ENCODE results near the gene PIK3C3.

The PIK3C3 gene

DNA sequence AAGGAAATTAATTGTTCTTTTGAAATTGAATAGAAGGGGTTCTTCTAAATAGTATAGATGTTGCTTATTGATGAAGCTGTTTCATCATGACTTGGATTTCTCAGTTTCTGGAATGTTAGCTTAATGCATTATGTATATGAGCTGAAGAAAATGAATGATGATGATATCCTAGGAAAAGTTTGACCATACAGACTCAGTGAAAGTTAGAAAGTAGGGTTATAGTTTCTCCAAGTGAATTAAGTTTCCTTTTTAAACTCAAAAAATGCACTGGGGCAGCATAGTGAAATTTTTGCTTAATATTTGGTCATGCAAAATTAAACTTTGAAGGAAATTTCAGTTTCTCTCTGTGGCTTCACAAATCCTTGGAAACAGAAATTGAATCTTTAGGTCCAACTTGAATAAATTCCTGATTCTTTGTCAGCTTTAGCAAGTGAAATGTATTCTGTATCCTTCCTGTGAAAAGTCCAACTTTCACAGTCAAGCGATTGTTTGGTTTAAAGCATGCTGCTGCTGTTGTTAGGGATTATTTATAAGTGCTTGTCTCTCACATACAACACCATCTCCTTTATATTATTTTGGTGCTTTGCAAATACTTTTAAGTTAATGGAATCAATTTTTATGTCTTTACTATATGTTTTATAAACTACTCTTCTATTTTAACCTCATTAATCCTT is 78.2 kb downstream of the PIK3C3 start:
- Histone ChIP-seq H3K4me1 (ENCODE audit: control insufficient read depth, insufficient read depth, low read length) (no peaks in the 10 kb centered on the region), H3K4me3 (ENCODE audit: low read depth, low read length) (no peak overlapping the region), H3K9me3 (ENCODE audit: control insufficient read depth, insufficient read depth, low read depth, low read length) (no peaks in the 10 kb centered on the region), H3K27ac (ENCODE audit: extremely low read depth, low read depth, low read length) (no peak overlapping the region), H3K36me3 (ENCODE audit: control insufficient read depth in 2 of 2, insufficient read depth in 1 of 2, low read length in 2 of 2) (peaks cover 48 to 56% of the 10 kb centered on the region in 2 experiments)
- CTCF ChIA-PET = interaction anchor here (0.9 to 1.9 kb wide), 3 partner anchors 14 to 20 kb away, joined by 3 to 9 read pairs (median 4); no protein-coding TSS in a partner anchor
- TF ChIP-seq PRDM1 (tag by site-specific recombination; IDR thresholded peaks at IDR 0.05) (peak; percentile 92), ZNF560 (tag by site-specific recombination; IDR thresholded peaks at IDR 0.05; ENCODE audit: borderline replicate concordance) (no peak), ZSCAN16 (tag by site-specific recombination; IDR thresholded peaks at IDR 0.05) (no peak)
- POLR2A ChIA-PET = no interaction called here

DNA sequence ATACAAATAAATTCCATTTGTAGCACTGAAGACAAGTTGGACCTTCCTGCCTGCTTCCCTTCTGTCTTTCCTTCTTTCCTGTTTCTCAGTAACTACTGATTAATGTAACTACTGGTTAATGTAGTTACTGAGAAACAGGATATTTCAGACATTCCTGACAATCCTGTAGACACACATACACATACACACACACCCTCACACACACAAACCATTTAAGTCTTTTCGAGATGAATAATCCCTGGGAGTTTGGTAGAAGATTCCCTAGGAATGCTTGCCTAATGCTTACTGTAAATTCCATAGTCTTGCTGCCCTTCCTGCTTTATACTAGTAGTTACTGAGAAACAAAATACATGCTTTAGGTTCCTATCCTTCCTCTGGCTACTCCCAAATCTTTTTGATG is 83.9 kb downstream of the PIK3C3 start:
- H3K27ac ChIP-seq (ENCODE audit: extremely low read depth, low read depth, low read length) = no peak overlapping the region
- TF ChIP-seq ZNF585B (tag by site-specific recombination; IDR thresholded peaks at IDR 0.05) (no peak), SP7 (tag by site-specific recombination; IDR thresholded peaks at IDR 0.05) (no peak), ZNF660 (tag by site-specific recombination; IDR thresholded peaks at IDR 0.05) (no peak), ZNF624 (tag by site-specific recombination; IDR thresholded peaks at IDR 0.05) (no peak), ZNF19 (tag by site-specific recombination; IDR thresholded peaks at IDR 0.05; ENCODE audit: low read depth) (no peak), ZNF112 (tag by site-specific recombination; IDR thresholded peaks at IDR 0.05) (no peak), ZNF146 (tag by site-specific recombination; IDR thresholded peaks at IDR 0.05) (no peak), SCRT1 (tag by site-specific recombination; IDR thresholded peaks at IDR 0.05; ENCODE audit: borderline replicate concordance) (no peak), ZNF138 (tag by site-specific recombination; IDR thresholded peaks at IDR 0.05; ENCODE audit: borderline replicate concordance) (no peak), SP3 (tag by site-specific recombination; IDR thresholded peaks at IDR 0.05) (no peak), BCL11B (tag by site-specific recombination; IDR thresholded peaks at IDR 0.05; ENCODE audit: low read depth) (no peak), ZNF518A (tag by site-specific recombination; conservative IDR thresholded peaks at IDR 0.05; ENCODE audit: low read depth) (no peak), ZNF600 (tag by site-specific recombination; IDR thresholded peaks at IDR 0.05) (no peak), ZNF239 (tag by site-specific recombination; IDR thresholded peaks at IDR 0.05) (no peak), ZNF654 (tag by site-specific recombination; IDR thresholded peaks at IDR 0.05; ENCODE audit: low read depth) (no peak), PRDM6 (tag by site-specific recombination; IDR thresholded peaks at IDR 0.05) (no peak), KLF1 (tag by site-specific recombination; IDR thresholded peaks at IDR 0.05) (no peak)
- TF ChIP-seq, protein P1, sequence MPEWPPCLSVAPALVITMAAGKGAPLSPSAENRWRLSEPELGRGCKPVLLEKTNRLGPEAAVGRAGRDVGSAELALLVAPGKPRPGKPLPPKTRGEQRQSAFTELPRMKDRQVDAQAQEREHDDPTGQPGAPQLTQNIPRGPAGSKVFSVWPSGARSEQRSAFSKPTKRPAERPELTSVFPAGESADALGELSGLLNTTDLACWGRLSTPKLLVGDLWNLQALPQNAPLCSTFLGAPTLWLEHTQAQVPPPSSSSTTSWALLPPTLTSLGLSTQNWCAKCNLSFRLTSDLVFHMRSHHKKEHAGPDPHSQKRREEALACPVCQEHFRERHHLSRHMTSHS (tag by site-specific recombination; IDR thresholded peaks at IDR 0.05) = no peak
- TF ChIP-seq, protein P2, sequence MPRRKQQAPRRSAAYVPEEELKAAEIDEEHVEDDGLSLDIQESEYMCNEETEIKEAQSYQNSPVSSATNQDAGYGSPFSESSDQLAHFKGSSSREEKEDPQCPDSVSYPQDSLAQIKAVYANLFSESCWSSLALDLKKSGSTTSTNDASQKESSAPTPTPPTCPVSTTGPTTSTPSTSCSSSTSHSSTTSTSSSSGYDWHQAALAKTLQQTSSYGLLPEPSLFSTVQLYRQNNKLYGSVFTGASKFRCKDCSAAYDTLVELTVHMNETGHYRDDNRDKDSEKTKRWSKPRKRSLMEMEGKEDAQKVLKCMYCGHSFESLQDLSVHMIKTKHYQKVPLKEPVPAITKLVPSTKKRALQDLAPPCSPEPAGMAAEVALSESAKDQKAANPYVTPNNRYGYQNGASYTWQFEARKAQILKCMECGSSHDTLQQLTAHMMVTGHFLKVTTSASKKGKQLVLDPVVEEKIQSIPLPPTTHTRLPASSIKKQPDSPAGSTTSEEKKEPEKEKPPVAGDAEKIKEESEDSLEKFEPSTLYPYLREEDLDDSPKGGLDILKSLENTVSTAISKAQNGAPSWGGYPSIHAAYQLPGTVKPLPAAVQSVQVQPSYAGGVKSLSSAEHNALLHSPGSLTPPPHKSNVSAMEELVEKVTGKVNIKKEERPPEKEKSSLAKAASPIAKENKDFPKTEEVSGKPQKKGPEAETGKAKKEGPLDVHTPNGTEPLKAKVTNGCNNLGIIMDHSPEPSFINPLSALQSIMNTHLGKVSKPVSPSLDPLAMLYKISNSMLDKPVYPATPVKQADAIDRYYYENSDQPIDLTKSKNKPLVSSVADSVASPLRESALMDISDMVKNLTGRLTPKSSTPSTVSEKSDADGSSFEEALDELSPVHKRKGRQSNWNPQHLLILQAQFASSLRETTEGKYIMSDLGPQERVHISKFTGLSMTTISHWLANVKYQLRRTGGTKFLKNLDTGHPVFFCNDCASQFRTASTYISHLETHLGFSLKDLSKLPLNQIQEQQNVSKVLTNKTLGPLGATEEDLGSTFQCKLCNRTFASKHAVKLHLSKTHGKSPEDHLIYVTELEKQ (tag by site-specific recombination; IDR thresholded peaks at IDR 0.05; ENCODE audit: borderline replicate concordance) = no peak
- no peak overlapping the region for H3K4me3 ChIP-seq (ENCODE audit: low read depth, low read length)
- H3K9me3 ChIP-seq (ENCODE audit: control insufficient read depth, insufficient read depth, low read depth, low read length) = no peaks in the 10 kb centered on the region
- ChIA-PET POLR2A (no interaction called here), CTCF (interaction anchor here (1.2 to 3.7 kb wide), 4 partner anchors 10 to 75 kb away, joined by 4 to 23 read pairs (median 6); no protein-coding TSS in a partner anchor)
- H3K36me3 ChIP-seq (ENCODE audit: control insufficient read depth in 2 of 2, insufficient read depth in 1 of 2, low read length in 2 of 2) = peaks cover 43 to 66% of the 10 kb centered on the region in 2 experiments
- no peaks in the 10 kb centered on the region for H3K4me1 ChIP-seq (ENCODE audit: control insufficient read depth, insufficient read depth, low read length)
